Testis (tissue), 3 donors: ENCODE results near the gene CTRB1. TPM values are rescaled to one million over a fixed set of nuclear protein-coding genes. Genes with fewer than 3 reads are reported as not detected.

ENCODE experiments used
- DNase-seq: peaks from one replicate; pipeline ENCODE4 v3.0.0-alpha.2; 2019
- H3K27ac ChIP-seq, 2 donors: fragments of 200-600 bp; sonication (generic); one replicate each; pipeline ENCODE4 v1.5.1; 2019
- H3K27me3 ChIP-seq: fragments of 200-600 bp; sonication (generic); one replicate; pipeline ENCODE4 v1.5.1; 2019
- H3K36me3 ChIP-seq: fragments of 200-600 bp; sonication (generic); one replicate; pipeline ENCODE4 v1.5.1; 2017; ENCODE audit warnings: low read depth; ENCODE audit errors: missing control alignments
- H3K4me1 ChIP-seq: fragments of 200-600 bp; sonication (generic); one replicate; pipeline ENCODE4 v1.5.1; 2019
- H3K4me3 ChIP-seq, 2 donors: fragments of 200-600 bp; sonication (generic); one replicate each; pipeline ENCODE4 v1.5.1; 2017 to 2019
- H3K9me3 ChIP-seq: fragments of 200-600 bp; sonication (generic); one replicate; pipeline ENCODE4 v1.5.1; 2017
- POLR2A ChIP-seq: fragments of 450-650 bp; IDR thresholded peaks from one replicate; pipeline ENCODE4 v1.6.1; 2017; ENCODE audit warnings: antibody characterized with exemption, mild to moderate bottlenecking, moderate library complexity
- WGBS, 2 donors: methylation state at CpG; one replicate each; pipeline ENCODE4 v1.1.5; 2018; 5-methylcytosine and 5-hydroxymethylcytosine counted together
- intact Hi-C: fragments of 100-400 bp; cut with DNase I; formaldehyde crosslinking; loops from one replicate; pipeline ENCODE4 v1.15.1; 2023; ENCODE audit warnings: low total_unique reads
- polyA plus RNA-seq: library from polyadenylated mRNA; stranded (reverse); fragments of 350-450 nt; fragmentation: Illumina TruSeq; extraction: RNeasy Lipid Tissue Mini Kit (QIAGEN cat#74804); gene quantifications from one replicate; pipeline ENCODE4 v1.2.3, GENCODE V29; 2014; ENCODE audit warnings: low read depth, low replicate concordance; ENCODE audit not compliant: insufficient read depth
- total RNA-seq, 2 donors: library from RNA; depleted of rRNA; stranded (reverse); fragments of >200 nt; gene quantifications; one replicate each; pipeline ENCODE4 v1.2.3, GENCODE V29; 2016
- TF ChIP-seq, protein P1 (sequence below), 3 experiments: fragments of 450-650 bp in 2 of 3; fragments of 200-600 bp in 1 of 3; sonication (generic) in 1 of 3; IDR thresholded peaks; one replicate each; pipeline ENCODE4 v1.5.1; 2016 to 2019; ENCODE audit warnings: antibody characterized with exemption in 3 of 3, mild to moderate bottlenecking in 2 of 3, moderate library complexity in 1 of 3

CTRB1 gene
- total and polyA plus RNA-seq, 3 donors from 2014 or later: 1.2 TPM; not detected in 2

DNA sequence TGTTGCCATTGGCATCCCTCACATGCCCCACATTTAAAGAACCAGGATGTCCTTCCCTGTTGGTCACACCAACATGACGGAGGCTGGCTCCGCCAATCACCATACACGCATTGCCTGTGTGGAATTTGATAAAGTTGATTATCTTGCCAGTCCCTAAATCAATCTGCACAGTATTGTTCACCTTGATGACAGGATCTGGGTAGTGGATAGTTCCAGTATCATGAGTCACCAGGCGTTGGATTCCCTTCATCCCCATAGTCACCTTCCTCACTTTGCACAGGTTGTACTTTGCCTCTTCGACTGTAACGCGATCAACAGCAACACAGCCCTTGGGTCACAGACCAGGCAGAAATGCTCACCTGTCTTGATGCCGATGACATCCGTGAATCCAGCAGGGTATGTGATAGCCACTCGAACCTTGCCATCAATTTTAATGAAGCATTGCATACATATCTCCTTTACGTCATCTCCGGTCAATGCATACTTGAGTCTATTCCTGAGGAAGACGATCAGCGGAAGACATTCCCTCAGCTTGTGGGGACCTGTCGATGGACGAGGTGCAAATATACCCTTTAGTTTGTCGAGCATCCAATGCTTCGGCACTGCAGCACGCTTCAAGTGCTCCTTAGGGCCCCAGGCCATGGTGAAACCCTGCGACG lies 26.1 kb upstream of the CTRB1 start:
- 91 to 94% methylated on average over 21 of the region's 21 CpGs for WGBS, 2 donors
- DNase-seq: no peak
- H3K4me3 ChIP-seq: no peak overlapping the region
- H3K36me3 ChIP-seq: no peaks in the 10 kb centered on the region
- no peaks in the 10 kb centered on the region for H3K4me1 ChIP-seq
- no peak for TF ChIP-seq POLR2A
- TF ChIP-seq, protein P1, sequence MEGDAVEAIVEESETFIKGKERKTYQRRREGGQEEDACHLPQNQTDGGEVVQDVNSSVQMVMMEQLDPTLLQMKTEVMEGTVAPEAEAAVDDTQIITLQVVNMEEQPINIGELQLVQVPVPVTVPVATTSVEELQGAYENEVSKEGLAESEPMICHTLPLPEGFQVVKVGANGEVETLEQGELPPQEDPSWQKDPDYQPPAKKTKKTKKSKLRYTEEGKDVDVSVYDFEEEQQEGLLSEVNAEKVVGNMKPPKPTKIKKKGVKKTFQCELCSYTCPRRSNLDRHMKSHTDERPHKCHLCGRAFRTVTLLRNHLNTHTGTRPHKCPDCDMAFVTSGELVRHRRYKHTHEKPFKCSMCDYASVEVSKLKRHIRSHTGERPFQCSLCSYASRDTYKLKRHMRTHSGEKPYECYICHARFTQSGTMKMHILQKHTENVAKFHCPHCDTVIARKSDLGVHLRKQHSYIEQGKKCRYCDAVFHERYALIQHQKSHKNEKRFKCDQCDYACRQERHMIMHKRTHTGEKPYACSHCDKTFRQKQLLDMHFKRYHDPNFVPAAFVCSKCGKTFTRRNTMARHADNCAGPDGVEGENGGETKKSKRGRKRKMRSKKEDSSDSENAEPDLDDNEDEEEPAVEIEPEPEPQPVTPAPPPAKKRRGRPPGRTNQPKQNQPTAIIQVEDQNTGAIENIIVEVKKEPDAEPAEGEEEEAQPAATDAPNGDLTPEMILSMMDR (IDR thresholded peaks at IDR 0.05): no peak
- H3K27ac ChIP-seq: no peak overlapping the region
- intact Hi-C loops: no loop called here
- H3K27me3 ChIP-seq: no peaks in the 10 kb centered on the region
- H3K9me3 ChIP-seq: no peaks in the 10 kb centered on the region

DNA sequence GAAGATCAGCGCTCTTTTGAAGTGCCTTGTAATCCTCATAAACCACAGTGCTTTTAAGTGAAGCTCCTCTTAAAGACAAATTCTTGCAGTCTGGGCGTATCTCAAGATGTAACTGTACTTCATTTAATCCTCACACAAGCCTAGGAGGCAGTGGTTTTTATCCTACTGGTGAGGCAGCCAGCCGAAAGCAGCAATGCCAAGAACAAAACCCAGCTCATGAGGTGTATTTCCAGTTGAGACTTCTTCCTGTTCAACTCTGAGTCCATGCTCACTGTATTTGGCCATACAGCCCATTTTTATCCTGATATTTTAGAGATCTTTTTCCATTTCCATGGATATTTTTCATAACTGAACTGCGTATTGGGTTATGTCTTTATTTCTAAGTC lies 25.5 kb upstream of the CTRB1 start:
- no peak for DNase-seq
- no peaks in the 10 kb centered on the region for H3K9me3 ChIP-seq
- intact Hi-C loops: no loop called here
- H3K36me3 ChIP-seq: no peaks in the 10 kb centered on the region
- H3K27ac ChIP-seq: no peak overlapping the region
- TF ChIP-seq, protein P1 (IDR thresholded peaks at IDR 0.05): no peak
- TF ChIP-seq POLR2A: no peak
- peaks cover 3% of the 10 kb centered on the region for H3K4me1 ChIP-seq
- 92 to 95% methylated on average over 4 of the region's 4 CpGs for WGBS, 2 donors
- H3K4me3 ChIP-seq: no peak overlapping the region
- no peaks in the 10 kb centered on the region for H3K27me3 ChIP-seq

DNA sequence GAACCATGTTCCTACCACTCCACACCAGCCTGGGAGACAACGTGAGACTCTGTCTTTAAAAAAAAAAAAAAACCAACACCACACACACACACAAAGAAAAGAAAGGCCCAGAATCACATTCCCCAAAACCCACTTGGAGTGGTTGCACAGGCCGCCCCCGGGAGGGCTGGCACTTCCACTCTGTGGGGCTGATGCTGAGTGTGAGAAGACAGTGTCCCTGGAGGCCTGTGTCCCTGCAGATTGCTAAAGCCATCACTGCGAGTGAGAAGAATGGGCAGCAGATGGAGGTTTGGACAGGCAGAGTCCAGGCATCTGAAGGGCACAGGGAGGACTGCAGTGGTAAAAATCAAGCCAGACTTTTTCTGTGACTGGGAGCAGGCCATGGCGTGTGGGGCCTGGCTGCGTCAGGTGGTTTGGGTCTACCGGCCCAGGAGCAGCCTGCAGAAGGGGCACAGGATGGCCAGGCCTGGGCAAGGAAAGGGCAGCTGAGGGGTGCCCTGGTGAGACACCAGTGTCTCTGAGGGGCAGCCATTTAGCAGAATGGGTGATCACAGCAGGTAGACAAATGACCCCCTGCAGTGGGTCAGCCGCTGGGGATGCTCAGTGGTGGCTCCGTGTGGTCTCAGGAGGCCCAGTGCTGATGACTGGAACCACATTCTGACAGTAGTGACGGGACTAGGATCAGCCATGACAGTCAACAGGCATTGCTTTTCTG lies 24.9 kb upstream of the CTRB1 start:
- intact Hi-C loops: no loop called here
- H3K4me3 ChIP-seq: no peak overlapping the region
- no peaks in the 10 kb centered on the region for H3K27me3 ChIP-seq
- no peaks in the 10 kb centered on the region for H3K9me3 ChIP-seq
- H3K27ac ChIP-seq: no peak overlapping the region
- peaks cover 6% of the 10 kb centered on the region for H3K4me1 ChIP-seq
- DNase-seq: no peak
- no peaks in the 10 kb centered on the region for H3K36me3 ChIP-seq
- 79 to 85% methylated on average over 10 of the region's 10 CpGs for WGBS, 2 donors
- TF ChIP-seq POLR2A: no peak
- TF ChIP-seq, protein P1 (IDR thresholded peaks at IDR 0.05): no peak

DNA sequence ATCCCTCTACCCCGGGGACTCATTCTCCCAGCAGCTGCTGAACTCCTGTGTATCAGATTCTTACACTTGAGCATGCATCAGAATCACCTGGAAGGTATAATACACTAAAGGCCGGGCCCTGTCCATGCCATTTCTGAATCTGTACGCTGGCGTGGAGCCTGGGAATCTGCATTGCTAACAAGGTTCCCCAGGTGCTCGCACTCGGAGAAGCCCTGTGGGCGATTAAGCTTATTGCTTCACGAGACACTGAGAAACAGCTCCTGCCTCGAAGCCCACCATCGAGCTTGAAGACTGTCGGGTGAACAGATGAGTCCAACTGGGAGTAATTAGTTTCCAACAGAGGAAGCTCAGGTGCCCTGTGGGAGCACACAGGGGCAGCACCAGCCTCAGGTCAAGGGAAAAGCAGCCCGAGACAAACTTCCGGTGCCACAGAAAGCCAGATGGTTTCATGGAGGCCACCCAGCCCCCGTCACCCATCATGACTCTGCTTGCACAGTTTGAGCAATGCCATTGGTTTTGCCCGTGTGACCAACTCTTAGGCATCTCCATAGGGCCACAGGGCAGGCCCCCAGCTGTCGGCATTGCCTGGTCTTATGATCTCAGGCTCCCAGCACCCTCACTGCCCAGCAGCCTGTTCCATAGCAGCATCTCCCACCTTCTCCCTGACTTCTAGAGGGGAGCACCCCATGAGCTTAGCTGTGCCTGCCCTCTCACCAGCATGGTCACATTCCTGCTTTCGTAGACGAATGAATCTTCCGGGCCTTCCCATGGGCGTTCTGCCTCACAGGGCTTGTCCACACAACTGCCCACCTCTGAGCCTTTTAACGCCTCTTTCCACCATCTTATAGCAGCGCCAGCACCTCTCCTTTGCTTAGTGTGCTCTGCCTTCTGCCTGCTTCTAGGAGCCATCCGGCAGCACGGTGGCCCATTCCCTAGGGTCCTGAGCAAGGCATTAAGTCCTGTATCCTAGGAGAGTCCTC lies 22.7 kb upstream of the CTRB1 start:
- Histone ChIP-seq H3K27ac (no peak overlapping the region), H3K27me3 (no peaks in the 10 kb centered on the region), H3K36me3 (no peaks in the 10 kb centered on the region), H3K4me1 (peaks cover 6% of the 10 kb centered on the region), H3K9me3 (no peaks in the 10 kb centered on the region), H3K4me3 (no peak overlapping the region)
- no peak for DNase-seq
- TF ChIP-seq POLR2A: no peak
- TF ChIP-seq, protein P1 (IDR thresholded peaks at IDR 0.05): no peak
- WGBS, 2 donors: 81 to 88% methylated on average over 22 to 24 of the region's 24 CpGs
- intact Hi-C loops: no loop called here
